ENCODE measurements around the gene HBEGF.
A peak's percentile ranks its signal among the peaks of the same experiment; 100 is the strongest.

The HBEGF gene

DNA sequence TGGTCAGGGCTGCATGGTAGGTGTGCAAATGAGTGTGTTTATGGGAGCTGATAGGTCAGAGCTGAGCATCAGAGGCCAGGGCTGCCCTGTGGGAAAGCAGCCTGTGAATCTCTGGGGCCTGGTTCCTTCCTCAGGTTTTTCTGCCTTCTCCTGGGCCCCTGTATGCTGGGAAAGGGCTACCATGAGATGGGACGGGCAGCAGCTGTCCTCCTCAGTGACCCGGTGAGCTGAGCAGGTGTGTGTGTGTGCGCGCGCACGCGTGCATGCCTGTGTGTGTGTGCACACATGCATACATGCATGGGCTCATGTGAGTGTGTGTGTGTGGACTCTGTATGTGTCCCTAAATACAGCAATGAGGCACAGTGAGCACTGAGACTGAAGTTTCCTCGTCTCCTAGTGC lies 15.9 kb upstream of the HBEGF start:
- in situ Hi-C loops (cut with HindIII; ENCODE audit: low sequenced_read_pairs) = no loop called here
- TF ChIP-seq CTCF (IDR thresholded peaks at IDR 0.05; ENCODE audit: low read depth, low read length, missing control alignments) = no peak
- no peak for DNase-seq (ENCODE audit: low read depth)
- H3K4me3 ChIP-seq (ENCODE audit: low read depth, low read length) = no peak overlapping the region

DNA sequence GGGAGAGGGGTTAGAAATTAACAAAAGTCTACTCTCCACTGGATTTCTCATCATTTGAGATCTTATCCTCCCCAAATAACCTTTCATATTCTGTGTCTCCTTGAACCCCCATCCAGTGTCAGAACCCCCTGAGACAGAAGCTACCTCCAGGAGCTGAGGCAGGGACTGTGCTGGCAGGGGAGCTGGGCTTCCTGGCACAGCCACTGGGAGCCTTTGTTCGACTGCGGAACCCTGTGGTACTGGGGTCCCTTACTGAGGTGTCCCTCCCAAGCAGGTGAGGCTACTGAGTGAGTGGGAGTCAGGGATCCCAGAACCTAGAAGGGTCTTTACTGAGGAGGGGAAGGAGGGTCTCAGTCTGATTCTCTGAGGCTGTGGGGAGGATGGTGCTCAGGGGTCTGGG lies 15.5 kb upstream of the HBEGF start:
- no peak for TF ChIP-seq CTCF (IDR thresholded peaks at IDR 0.05; ENCODE audit: low read depth, low read length, missing control alignments)
- DNase-seq (ENCODE audit: low read depth) = no peak
- no peak overlapping the region for H3K4me3 ChIP-seq (ENCODE audit: low read depth, low read length)
- in situ Hi-C loops (cut with HindIII; ENCODE audit: low sequenced_read_pairs) = no loop called here

GRCh38 chr5:140360681-140361479 lies 14.5 kb upstream of the HBEGF start:
- no peak overlapping the region for H3K4me3 ChIP-seq (ENCODE audit: low read depth, low read length)
- DNase-seq (ENCODE audit: low read depth) = no peak
- TF ChIP-seq CTCF (IDR thresholded peaks at IDR 0.05; ENCODE audit: low read depth, low read length, missing control alignments) = no peak
- in situ Hi-C loops (cut with HindIII; ENCODE audit: low sequenced_read_pairs) = no loop called here

DNA sequence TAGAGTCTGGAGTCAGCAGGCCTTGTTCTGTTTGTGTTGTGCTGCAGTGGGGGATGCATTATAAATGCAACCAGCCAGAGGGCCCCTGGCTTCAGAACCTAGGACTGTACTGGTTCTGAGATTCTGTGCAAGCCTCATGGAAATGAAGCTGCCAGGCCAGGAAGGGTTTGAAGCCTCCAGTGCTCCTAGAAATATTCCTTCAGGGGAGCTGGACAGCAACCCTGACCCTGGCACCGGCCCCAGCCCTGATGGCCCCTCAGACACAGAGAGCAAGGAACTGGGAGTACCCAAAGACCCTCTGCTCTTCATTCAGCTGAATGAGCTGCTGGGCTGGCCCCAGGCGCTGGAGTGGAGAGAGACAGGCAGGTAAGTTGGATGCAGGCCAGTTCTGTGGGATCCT lies 13.7 kb upstream of the HBEGF start, which contains the start of gene SLC4A9:
Gene SLC4A9 (plus strand): TSS at position 94 of the 400 bp plus-strand sequence. CDS start 43 bp downstream, at position 137.
- in situ Hi-C loops (cut with HindIII; ENCODE audit: low sequenced_read_pairs) = no loop called here
- TF ChIP-seq CTCF (IDR thresholded peaks at IDR 0.05; ENCODE audit: low read depth, low read length, missing control alignments) = no peak
- DNase-seq (ENCODE audit: low read depth) = no peak
- no peak within 1 kb of the TSS for H3K4me3 ChIP-seq (ENCODE audit: low read depth, low read length)

DNA sequence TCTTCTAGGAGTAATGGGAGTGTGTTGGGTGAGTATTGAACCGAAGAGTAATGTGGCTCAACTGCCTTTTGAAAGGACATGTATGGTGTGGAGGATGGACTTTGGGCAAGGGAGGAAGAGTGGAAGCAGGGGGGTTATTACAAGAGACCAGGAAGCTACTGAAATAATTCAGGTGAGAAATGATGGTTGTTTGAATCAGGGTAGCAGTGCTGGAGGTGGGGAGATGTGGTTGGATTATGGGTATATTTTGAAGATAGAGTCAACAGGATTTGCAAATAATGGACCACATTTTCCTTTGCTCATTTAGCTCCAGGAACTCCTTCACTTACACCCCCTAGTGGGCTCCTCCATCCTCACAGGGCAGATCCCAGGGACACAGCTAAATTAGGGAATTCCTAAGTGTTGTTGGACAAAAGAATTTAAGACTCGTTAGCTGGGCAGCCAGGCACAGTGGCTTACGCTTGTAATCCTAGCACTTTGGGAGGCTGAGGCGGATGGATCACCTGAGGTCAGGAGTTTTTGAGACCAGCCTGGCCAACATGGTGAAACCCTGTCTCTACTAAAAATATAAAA lies 12.4 kb upstream of the HBEGF start:
- DNase-seq (ENCODE audit: low read depth) = no peak
- no peak overlapping the region for H3K4me3 ChIP-seq (ENCODE audit: low read depth, low read length)
- in situ Hi-C loops (cut with HindIII; ENCODE audit: low sequenced_read_pairs) = no loop called here

GRCh38 chr5:140357726-140358093 lies 11.3 kb upstream of the HBEGF start:
- in situ Hi-C loops (cut with HindIII; ENCODE audit: low sequenced_read_pairs) = no loop called here
- H3K4me3 ChIP-seq (ENCODE audit: low read depth, low read length) = no peak overlapping the region
- TF ChIP-seq CTCF (IDR thresholded peaks at IDR 0.05; ENCODE audit: low read depth, low read length, missing control alignments) = peak; percentile 94
- DNase-seq (ENCODE audit: low read depth) = peak; percentile 71

More for the DNA sequence above, 12.4 kb upstream of the HBEGF start:
- peak; percentile 64 for TF ChIP-seq CTCF (IDR thresholded peaks at IDR 0.05; ENCODE audit: low read depth, low read length, missing control alignments)

All from astrocyte of the cerebellum (primary cell).